Measurements from ENCODE around the gene SYNDIG1. TPM values are rescaled to one million over a fixed set of nuclear protein-coding genes. Genes with fewer than 3 reads are reported as not detected.

SYNDIG1 gene
- polyA plus RNA-seq, 2 of the 4 experiments (the other 2 are of a cell fraction), result 0.96 to 2.6 TPM

GRCh38 chr20:24451428-24451827 is 18.0 kb upstream of the SYNDIG1 start (continued):
- TF ChIP-seq TFCP2L1 (CRISPR knock-in tag; IDR thresholded peaks at IDR 0.05) (no peak), POLR2A (IDR thresholded peaks at IDR 0.05; ENCODE audit: low read length) (no peak), RAD21 (conservative IDR thresholded peaks at IDR 0.05 in 1 of 2, IDR thresholded peaks at IDR 0.05 in 1 of 2) (no peak), FOSB (CRISPR knock-in tag; IDR thresholded peaks at IDR 0.05) (no peak), SMC3 (IDR thresholded peaks at IDR 0.05) (no peak), RCOR1 (IDR thresholded peaks at IDR 0.05; ENCODE audit: low read depth, low read length) (no peak)

GRCh38 chr20:24452016-24452415 is 17.4 kb upstream of the SYNDIG1 start:
- TF ChIP-seq REST (IDR thresholded peaks at IDR 0.05) (no peak), CHD2 (IDR thresholded peaks at IDR 0.05; ENCODE audit: low read length, partially characterized antibody) (no peak), HOXA7 (CRISPR knock-in tag; IDR thresholded peaks at IDR 0.05) (no peak), BHLHE40 (IDR thresholded peaks at IDR 0.05; ENCODE audit: low read depth, low read length) (no peak), ELK1 (IDR thresholded peaks at IDR 0.05; ENCODE audit: low read depth, low read length) (no peak), ZSCAN20 (CRISPR knock-in tag; IDR thresholded peaks at IDR 0.05) (no peak), CBX2 (IDR thresholded peaks at IDR 0.05; ENCODE audit: borderline replicate concordance, low read depth) (no peak), ESRRA (IDR thresholded peaks at IDR 0.05; ENCODE audit: borderline replicate concordance, low read length) (no peak), HEYL (CRISPR knock-in tag; IDR thresholded peaks at IDR 0.05) (no peak)
- H3K9me3 ChIP-seq, result no peaks in the 10 kb centered on the region
- FAIRE-seq (no peak), ATAC-seq (no peak), DNase-seq (ENCODE audit: low read depth in 1 of 2, low spot score in 1 of 2) (no peak)
- no peaks in the 10 kb centered on the region for H3K4me1 ChIP-seq
- ChIA-PET POLR2A (no interaction called here), CTCF (interaction anchor here (0.9 to 3.3 kb wide), 2 partner anchors 9 to 330 kb away, joined by 3 to 16 read pairs; no protein-coding TSS in a partner anchor)
- 24% methylated on average over 8 of the region's 8 CpGs for WGBS (ENCODE audit: missing lambda C conversion rate)
- no peak overlapping the region for H3K27ac ChIP-seq
- no peak overlapping the region for H3K4me2 ChIP-seq
- H3K4me3 ChIP-seq, result no peak overlapping the region

GRCh38 chr20:24452498-24453127 is 16.8 kb upstream of the SYNDIG1 start:
- H3K4me2 ChIP-seq, result no peak overlapping the region
- no peak overlapping the region for H3K27ac ChIP-seq
- H3K9me3 ChIP-seq, result no peaks in the 10 kb centered on the region
- ChIA-PET POLR2A (no interaction called here), CTCF (interaction anchor here (0.9 to 3.3 kb wide), 2 partner anchors 10 to 329 kb away, joined by 3 to 16 read pairs; no protein-coding TSS in a partner anchor)
- H3K4me3 ChIP-seq, result no peak overlapping the region
- DNase-seq (ENCODE audit: low read depth in 1 of 2, low spot score in 1 of 2) (no peak), FAIRE-seq (no peak), ATAC-seq (peak; percentile 16 to 65; a peak in 3 of 6 replicates)
- WGBS (ENCODE audit: missing lambda C conversion rate), result 31% methylated on average over 9 of the region's 9 CpGs
- no peaks in the 10 kb centered on the region for H3K4me1 ChIP-seq
- TF ChIP-seq HEYL (CRISPR knock-in tag; IDR thresholded peaks at IDR 0.05) (no peak), KDM1A (IDR thresholded peaks at IDR 0.05; ENCODE audit: low read depth) (no peak)

GRCh38 chr20:24453869-24454268 is 15.6 kb upstream of the SYNDIG1 start:
- no peak for ATAC-seq
- Histone ChIP-seq H3K27ac (no peak overlapping the region), H3K4me2 (no peak overlapping the region), H3K9me3 (no peaks in the 10 kb centered on the region), H3K4me3 (no peak overlapping the region), H3K4me1 (no peaks in the 10 kb centered on the region)
- ChIA-PET CTCF (interaction anchor here (1.6 to 3.3 kb wide), 2 partner anchors 11 to 15 kb away, joined by 3 to 16 read pairs; no protein-coding TSS in a partner anchor), POLR2A (no interaction called here)
- no peak for DNase-seq (ENCODE audit: low read depth in 1 of 2, low spot score in 1 of 2)
- WGBS (ENCODE audit: missing lambda C conversion rate), result 30% methylated on average over 2 of the region's 2 CpGs
- FAIRE-seq, result no peak
- TF ChIP-seq PHF8 (IDR thresholded peaks at IDR 0.05; ENCODE audit: borderline replicate concordance, low read depth) (no peak), FOSL2 (IDR thresholded peaks at IDR 0.05) (no peak), FOSL2 (CRISPR knock-in tag; IDR thresholded peaks at IDR 0.05) (no peak), MAX (IDR thresholded peaks at IDR 0.05) (no peak), RAD21 (conservative IDR thresholded peaks at IDR 0.05 in 1 of 2, IDR thresholded peaks at IDR 0.05 in 1 of 2) (no peak), POLR2AphosphoS2 (conservative IDR thresholded peaks at IDR 0.05; ENCODE audit: low read length) (no peak), CBX2 (IDR thresholded peaks at IDR 0.05; ENCODE audit: borderline replicate concordance, low read depth) (no peak), FOXS1 (CRISPR knock-in tag; IDR thresholded peaks at IDR 0.05) (no peak)
